Stimulated activated CD4-positive, alpha-beta T cell treated with anti-CD3 and anti-CD28 coated beads, TNF-alpha, amount 100 ng/mL, for 1 hour (primary cell): Measurements from ENCODE around the gene LAMB4.

Experiments used
- DNase-seq, 3 donors: peaks; one replicate each; pipeline ENCODE4 v3.0.0-alpha.2; 2020; ENCODE audit warnings: low read depth in 3 of 3, low spot score in 1 of 3

The LAMB4 gene, protein sequence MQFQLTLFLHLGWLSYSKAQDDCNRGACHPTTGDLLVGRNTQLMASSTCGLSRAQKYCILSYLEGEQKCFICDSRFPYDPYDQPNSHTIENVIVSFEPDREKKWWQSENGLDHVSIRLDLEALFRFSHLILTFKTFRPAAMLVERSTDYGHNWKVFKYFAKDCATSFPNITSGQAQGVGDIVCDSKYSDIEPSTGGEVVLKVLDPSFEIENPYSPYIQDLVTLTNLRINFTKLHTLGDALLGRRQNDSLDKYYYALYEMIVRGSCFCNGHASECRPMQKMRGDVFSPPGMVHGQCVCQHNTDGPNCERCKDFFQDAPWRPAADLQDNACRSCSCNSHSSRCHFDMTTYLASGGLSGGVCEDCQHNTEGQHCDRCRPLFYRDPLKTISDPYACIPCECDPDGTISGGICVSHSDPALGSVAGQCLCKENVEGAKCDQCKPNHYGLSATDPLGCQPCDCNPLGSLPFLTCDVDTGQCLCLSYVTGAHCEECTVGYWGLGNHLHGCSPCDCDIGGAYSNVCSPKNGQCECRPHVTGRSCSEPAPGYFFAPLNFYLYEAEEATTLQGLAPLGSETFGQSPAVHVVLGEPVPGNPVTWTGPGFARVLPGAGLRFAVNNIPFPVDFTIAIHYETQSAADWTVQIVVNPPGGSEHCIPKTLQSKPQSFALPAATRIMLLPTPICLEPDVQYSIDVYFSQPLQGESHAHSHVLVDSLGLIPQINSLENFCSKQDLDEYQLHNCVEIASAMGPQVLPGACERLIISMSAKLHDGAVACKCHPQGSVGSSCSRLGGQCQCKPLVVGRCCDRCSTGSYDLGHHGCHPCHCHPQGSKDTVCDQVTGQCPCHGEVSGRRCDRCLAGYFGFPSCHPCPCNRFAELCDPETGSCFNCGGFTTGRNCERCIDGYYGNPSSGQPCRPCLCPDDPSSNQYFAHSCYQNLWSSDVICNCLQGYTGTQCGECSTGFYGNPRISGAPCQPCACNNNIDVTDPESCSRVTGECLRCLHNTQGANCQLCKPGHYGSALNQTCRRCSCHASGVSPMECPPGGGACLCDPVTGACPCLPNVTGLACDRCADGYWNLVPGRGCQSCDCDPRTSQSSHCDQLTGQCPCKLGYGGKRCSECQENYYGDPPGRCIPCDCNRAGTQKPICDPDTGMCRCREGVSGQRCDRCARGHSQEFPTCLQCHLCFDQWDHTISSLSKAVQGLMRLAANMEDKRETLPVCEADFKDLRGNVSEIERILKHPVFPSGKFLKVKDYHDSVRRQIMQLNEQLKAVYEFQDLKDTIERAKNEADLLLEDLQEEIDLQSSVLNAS (N-terminal part only)

DNA sequence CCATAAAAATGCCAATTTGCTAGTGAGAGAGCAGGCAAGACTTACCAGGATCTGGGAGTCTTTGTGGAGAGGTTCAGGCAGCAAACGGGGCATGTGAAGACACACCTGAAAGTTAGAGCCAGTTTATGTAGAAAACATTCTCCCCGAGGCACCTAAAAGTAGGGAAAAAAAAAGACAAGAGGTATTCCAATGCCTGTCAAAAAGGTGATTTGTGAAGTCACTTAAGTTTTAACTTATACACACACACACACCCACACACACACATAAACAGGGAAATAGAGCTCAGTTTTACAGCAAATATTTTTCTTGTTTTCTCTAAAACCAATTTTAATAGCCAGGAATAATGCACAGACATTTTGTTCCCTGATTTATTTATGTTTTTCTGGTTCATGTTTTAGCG is at the start of gene LAMB4:
Gene LAMB4, minus strand, starts transcription at position 101 of the 400 bp plus-strand sequence. CDS start 7,197 bp downstream, outside the sequence.
- DNase-seq = no peak

DNA sequence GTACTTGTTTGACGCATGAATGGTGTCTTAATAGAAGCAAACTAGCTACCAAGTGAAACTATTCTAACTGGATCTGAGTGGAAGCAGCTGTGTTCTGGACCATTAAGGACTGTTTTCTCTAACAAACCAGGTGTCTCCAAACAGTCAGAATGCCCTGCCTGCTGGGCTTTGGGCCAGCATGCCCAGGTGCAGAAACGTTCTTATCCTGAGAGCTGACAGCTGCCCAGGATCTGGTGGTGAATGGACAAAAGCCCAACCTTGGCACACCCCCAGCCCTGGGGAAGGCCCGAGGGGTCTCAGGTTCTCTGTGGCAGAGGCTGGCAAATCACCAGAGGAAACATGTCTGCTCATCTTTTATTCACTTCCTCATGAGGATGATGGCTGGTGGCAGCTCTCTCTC is 48.2 kb upstream of the LAMB4 start:
- no peak for DNase-seq

DNA sequence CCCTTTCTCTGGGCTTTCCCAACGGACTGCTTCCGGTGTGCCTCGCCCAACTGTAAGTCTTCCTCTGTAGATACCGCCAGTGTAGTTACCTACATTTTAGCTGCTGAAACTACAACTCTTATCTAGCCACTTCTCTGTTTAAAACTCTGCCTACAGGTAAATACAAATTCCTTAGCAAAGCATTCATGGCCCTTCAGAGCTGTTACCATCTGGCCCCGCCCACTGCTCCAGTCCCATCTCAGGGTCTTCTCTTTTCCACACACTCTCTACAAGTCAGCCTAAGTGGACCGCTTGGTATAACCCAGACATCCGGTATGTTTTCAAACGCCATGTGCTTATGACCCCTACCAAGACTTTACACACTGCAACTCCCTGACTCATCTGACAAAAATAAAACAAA is 41.0 kb upstream of the LAMB4 start:
- no peak for DNase-seq

- DNase-seq = no peak
Measured at GRCh38 chr7:108170251-108170650, 40.1 kb upstream of the LAMB4 start.

DNA sequence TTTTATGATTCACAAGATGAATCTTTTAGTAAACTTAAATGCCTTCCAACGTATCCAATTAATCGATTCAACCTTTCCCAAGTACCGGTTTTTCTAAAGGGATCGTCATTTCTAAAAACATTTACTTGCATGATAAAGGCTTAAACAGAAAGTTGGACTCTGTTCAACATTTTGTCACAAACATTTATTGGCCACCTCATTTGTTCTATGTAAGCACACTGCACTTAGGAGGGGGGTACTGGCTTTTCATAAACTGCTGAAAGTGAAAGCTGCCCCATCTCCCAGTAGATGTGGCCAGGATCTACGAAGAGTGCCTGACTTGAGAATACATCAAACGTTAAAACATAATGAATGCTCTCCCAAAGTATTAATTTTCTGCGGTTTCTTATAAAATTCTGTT is 37.3 kb upstream of the LAMB4 start:
- DNase-seq = no peak

DNA sequence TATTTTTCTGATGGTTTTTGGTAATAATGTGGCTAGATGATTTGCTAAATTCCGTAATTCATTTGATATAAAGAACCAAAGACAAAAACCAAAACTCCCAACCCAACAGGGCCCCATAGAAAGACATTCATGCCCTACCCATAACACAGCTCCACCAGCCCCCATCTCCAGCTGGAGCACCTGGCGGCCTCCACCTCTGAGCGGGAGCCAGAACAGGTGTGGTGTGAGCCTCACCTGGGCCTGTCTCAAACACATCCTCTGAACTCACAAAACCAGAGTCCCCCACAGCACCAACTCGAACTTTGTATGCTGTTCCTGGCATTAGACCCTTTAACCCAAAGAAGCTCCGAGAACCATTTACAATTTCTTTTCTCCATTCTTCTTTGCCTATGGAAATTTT is 36.5 kb upstream of the LAMB4 start:
- no peak for DNase-seq

DNA sequence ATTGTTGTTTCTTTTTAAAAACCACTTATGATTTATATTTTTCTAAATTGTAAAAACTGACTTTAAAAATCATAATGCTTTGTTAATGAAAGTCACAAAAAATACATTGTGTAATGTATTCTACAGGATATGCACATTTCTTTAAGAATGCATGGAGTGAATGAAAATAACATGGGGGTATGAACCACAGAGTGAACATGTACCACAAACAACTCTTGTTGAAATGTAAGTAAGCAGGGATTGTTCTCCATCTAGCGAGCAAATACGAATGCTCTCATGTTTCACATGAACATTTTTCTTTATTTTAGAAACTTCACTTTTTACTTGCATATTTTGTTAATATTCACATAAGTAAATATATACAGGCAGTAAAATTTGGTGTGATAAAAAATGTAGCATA is 35.6 kb upstream of the LAMB4 start:
- no peak for DNase-seq

GRCh38 chr7:108164946-108165345 is 34.8 kb upstream of the LAMB4 start:
- DNase-seq = no peak

- DNase-seq = no peak
Measured at GRCh38 chr7:108164342-108164741, 34.2 kb upstream of the LAMB4 start.

DNA sequence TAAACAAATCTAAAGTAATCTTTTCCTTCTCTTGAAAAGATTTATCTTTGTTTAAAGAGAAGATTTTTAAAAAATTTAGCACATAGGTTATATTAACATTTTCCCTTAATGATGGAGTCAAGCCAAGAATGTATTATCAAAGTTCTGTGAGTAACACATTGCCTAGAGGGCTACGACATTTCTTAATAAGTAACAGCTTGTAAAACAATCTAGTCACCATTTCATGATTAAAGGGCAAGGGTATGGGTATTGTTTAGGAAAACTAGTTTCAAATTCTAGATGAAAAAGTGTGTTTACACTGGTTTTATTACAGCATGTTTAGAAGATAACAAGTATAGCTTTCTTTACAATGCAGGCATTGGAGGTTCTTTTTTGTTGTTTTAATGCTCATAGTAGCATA is 28.6 kb upstream of the LAMB4 start:
- DNase-seq = no peak

DNA sequence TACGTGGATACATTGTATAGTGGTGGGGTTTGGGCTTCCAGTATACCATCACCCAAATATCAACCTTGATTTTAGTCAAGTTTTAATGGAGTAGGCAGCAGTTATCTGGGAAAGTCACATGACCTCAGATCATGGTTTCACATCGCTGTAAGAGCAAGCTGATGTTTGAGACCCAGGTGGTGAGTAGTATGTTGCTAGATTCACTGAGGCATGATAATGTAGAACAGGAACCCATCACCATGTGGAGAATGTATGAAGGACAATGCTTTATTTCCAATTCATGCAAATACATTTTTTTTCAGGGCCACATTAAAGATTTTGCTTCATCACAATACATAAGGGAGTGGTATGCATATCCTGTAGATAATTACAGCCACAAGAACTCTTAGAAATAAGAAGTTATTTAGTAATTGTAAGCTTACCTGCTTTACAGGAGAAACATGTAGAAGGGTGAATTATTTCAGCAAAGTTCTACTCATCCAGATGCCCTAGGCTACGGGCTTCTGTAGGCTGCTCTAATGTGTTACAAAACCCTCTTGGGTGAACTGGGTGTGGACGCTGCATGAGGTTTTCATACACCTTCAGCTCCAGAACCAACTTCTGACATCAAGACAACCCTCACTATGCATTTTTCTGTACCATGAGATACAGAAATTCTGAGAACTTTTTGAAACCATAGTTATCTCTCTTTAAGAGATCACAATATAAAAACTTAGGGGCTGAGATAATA is 27.6 kb upstream of the LAMB4 start:
- no peak for DNase-seq

DNA sequence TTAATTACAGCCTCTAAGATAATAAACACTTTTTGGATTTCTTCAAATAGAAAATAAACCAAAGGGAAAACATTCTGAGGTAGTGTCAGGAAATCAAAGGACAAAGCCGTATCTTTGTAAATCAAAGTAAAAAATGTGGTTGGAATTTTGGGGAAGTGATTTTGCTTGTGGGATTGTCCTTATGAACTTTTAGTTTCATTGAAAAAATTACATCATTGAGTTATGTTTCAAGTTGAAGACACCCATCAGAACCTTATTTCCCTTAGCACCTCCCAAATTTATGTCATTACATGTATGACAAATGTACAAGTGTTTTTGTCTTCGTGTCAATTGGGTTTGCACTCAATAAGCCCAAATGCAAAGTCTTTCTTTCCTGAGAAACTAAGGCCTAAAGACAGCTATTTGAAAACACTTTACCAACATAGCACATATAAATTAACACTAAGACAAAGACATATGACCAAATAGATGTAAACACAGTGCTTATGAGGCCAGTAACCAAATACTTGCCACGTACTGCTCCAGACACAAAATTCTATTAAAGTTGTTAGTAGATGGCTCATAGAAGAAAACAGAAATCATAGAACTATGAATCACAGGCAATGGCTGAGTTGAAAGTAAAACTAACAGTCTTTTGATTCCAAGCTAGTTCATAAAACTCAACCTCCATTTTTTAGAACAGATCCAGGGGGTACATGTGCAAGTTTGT is 26.9 kb upstream of the LAMB4 start:
- no peak for DNase-seq

GRCh38 chr7:108152198-108152597 is 22.0 kb upstream of the LAMB4 start:
- DNase-seq = no peak

GRCh38 chr7:108149908-108150307 is 19.7 kb upstream of the LAMB4 start:
- no peak for DNase-seq

DNA sequence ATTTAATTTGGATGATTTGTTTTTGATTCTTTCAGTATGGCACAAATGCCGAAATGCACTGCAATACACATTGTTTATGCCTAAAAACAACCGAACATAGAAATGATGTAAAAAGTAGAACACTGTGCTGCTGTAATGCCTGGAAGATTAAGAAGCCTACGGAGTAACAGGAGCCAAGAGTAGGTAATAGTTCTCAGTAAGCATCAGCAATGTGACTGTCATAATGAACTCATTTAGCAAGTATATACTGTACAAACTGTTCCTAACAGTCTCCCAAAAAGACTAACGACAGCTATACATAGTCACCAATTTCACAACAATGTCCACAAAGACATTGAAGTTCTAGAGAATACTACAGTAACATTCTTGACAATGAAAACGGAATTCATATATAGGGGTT is 19.0 kb upstream of the LAMB4 start:
- no peak for DNase-seq

- no peak for DNase-seq
Measured at GRCh38 chr7:108147031-108147563, 16.9 kb upstream of the LAMB4 start.

DNA sequence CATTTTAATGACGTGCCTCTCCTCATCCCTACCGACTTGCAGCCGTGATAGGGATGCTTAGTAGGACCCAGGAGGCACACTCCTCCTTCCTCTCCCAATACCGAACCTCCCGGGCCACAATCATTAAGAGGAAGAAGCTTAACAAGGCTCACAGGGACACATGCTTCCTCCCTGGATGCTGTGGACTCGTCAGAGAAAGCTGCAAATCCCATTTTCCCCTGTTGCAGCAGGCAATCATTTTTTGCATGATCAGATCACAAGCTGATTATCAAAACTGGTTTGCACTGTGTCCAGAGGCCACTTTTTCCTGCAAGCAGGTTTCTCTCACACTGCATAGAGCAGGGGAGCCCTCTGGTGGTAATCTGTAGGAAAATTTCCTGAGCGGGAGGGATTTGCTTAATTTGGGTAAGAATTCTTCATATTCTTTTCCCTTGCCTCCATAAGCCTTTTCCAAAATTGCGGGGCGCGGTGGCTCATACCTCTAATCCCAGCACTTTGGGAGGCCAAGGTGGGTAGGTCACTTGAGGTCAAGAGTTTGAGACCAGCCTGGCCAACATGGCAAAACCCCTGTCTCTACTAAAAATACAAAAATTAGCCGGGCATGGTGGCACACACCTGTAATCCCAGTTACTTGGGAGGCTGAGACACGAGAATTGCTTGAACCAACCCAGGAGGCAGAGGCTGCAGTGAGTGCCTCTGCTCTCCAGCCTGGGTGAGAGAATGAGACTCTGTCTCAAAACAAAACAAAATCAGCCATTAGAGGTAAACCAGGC is 16.1 kb upstream of the LAMB4 start:
- no peak for DNase-seq

- DNase-seq = no peak
Measured at GRCh38 chr7:108145401-108145800, 15.2 kb upstream of the LAMB4 start.

- DNase-seq = no peak
Measured at GRCh38 chr7:108144931-108145330, 14.8 kb upstream of the LAMB4 start.
